Neural progenitor cell (in vitro differentiated cells): ENCODE results near the gene ARL16.

ENCODE experiments used
- CTCF ChIP-seq: fragments of 200-600 bp; sonication (generic); IDR thresholded peaks from 2 replicates; pipeline ENCODE4 v1.5.1; 2017; ENCODE audit warnings: antibody characterized with exemption, mild to moderate bottlenecking
- EZH2 ChIP-seq: fragments of 200-600 bp; sonication (generic); IDR thresholded peaks from 2 replicates; pipeline ENCODE4 v1.6.1; 2017; ENCODE audit warnings: antibody characterized with exemption, mild to moderate bottlenecking, moderate library complexity

- TF ChIP-seq EZH2 (no peak), CTCF (no peak)
These were observed 28.0 kb downstream of the ARL16 start for GRCh38 chr17:81655378-81656117.
